Mesothelial cell of epicardium (in vitro differentiated cells): ENCODE data around the gene PROKR1. TPM values are rescaled to one million over a fixed set of nuclear protein-coding genes. Genes with fewer than 3 reads are reported as not detected.

Experiments
- DNase-seq, 2 experiments: peaks; one replicate each; pipeline ENCODE4 v3.0.0; 2021; ENCODE audit warnings: low spot score in 2 of 2; ENCODE audit not compliant: unreplicated experiment in 2 of 2
- H3K27ac Mint-ChIP-seq: 2 replicates; pipeline ENCODE4 v1.8.0; 2021; ENCODE audit warnings: mixed read lengths
- H3K27me3 Mint-ChIP-seq: 2 replicates; pipeline ENCODE4 v1.8.0; 2021; ENCODE audit warnings: low read depth, mixed read lengths
- H3K36me3 Mint-ChIP-seq: 2 replicates; pipeline ENCODE4 v1.8.0; 2021; ENCODE audit warnings: mixed read lengths
- H3K4me1 Mint-ChIP-seq: 2 replicates; pipeline ENCODE4 v1.8.0; 2021; ENCODE audit warnings: mixed read lengths
- H3K4me3 Mint-ChIP-seq: 2 replicates; pipeline ENCODE4 v1.8.0; 2021; ENCODE audit warnings: mild to moderate bottlenecking, moderate library complexity, mixed read lengths
- H3K9me3 Mint-ChIP-seq: 2 replicates; pipeline ENCODE4 v1.8.0; 2021; ENCODE audit warnings: mixed read lengths
- total RNA-seq: library from RNA; stranded (reverse); gene quantifications from 3 replicates; pipeline ENCODE4 v1.2.1, GENCODE V29; 2021
- TF ChIP-seq, protein P1 (sequence below): fragments of 200-600 bp; sonication (generic); IDR thresholded peaks from one replicate; pipeline ENCODE4 v1.5.0; 2021; ENCODE audit warnings: antibody characterized with exemption; ENCODE audit not compliant: unreplicated experiment

Gene PROKR1
- total RNA-seq, 1 donor from 2014 or later = 0.09 TPM

GRCh38 chr2:68604077-68604476 lies 39.3 kb upstream of the PROKR1 start:
- no peak for DNase-seq
- Mint-ChIP-seq H3K27me3 (no peaks in the 10 kb centered on the region), H3K27ac (no peak overlapping the region), H3K4me1 (no peaks in the 10 kb centered on the region), H3K9me3 (peaks cover 59% of the 10 kb centered on the region), H3K4me3 (no peak overlapping the region), H3K36me3 (no peaks in the 10 kb centered on the region)
- TF ChIP-seq, protein P1, sequence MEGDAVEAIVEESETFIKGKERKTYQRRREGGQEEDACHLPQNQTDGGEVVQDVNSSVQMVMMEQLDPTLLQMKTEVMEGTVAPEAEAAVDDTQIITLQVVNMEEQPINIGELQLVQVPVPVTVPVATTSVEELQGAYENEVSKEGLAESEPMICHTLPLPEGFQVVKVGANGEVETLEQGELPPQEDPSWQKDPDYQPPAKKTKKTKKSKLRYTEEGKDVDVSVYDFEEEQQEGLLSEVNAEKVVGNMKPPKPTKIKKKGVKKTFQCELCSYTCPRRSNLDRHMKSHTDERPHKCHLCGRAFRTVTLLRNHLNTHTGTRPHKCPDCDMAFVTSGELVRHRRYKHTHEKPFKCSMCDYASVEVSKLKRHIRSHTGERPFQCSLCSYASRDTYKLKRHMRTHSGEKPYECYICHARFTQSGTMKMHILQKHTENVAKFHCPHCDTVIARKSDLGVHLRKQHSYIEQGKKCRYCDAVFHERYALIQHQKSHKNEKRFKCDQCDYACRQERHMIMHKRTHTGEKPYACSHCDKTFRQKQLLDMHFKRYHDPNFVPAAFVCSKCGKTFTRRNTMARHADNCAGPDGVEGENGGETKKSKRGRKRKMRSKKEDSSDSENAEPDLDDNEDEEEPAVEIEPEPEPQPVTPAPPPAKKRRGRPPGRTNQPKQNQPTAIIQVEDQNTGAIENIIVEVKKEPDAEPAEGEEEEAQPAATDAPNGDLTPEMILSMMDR = no peak

DNA sequence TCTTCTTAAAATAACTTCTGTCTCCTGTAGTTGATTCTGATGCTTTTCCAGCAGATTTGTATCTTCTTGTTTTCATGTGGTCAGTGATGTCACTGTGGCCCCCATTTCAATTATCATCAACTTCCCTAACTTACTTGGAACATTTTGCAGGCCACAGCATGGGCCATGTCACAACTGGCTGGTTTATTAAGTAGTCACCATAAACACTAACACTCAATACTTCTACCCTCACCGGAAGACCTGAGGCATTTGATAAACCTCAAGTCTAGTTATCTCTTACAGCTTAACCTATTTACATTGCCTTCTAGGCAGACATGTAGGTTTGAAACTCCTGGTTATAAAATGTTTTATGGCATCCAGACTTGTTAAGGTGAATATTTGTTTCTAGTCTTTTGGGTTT lies 37.4 kb upstream of the PROKR1 start:
- H3K36me3 Mint-ChIP-seq = no peaks in the 10 kb centered on the region
- H3K27me3 Mint-ChIP-seq = no peaks in the 10 kb centered on the region
- no peak overlapping the region for H3K4me3 Mint-ChIP-seq

GRCh38 chr2:68606759-68607158 lies 36.6 kb upstream of the PROKR1 start:
- Mint-ChIP-seq H3K9me3 (peaks cover 61% of the 10 kb centered on the region), H3K4me3 (no peak overlapping the region), H3K4me1 (no peaks in the 10 kb centered on the region)

More for the DNA sequence above, 37.4 kb upstream of the PROKR1 start:
- no peaks in the 10 kb centered on the region for H3K4me1 Mint-ChIP-seq
- H3K9me3 Mint-ChIP-seq = peaks cover 63% of the 10 kb centered on the region
- TF ChIP-seq, protein P1 = no peak
- H3K27ac Mint-ChIP-seq = no peak overlapping the region
- DNase-seq = no peak

GRCh38 chr2:68607837-68608236 lies 35.5 kb upstream of the PROKR1 start:
- no peaks in the 10 kb centered on the region for H3K4me1 Mint-ChIP-seq
- DNase-seq = no peak
- TF ChIP-seq, protein P1 = no peak
- peaks cover 56% of the 10 kb centered on the region for H3K9me3 Mint-ChIP-seq
- no peak overlapping the region for H3K4me3 Mint-ChIP-seq
- no peak overlapping the region for H3K27ac Mint-ChIP-seq
- H3K27me3 Mint-ChIP-seq = no peaks in the 10 kb centered on the region
- no peaks in the 10 kb centered on the region for H3K36me3 Mint-ChIP-seq

More at GRCh38 chr2:68606759-68607158, 36.6 kb upstream of the PROKR1 start:
- Mint-ChIP-seq H3K36me3 (no peaks in the 10 kb centered on the region), H3K27ac (no peak overlapping the region), H3K27me3 (no peaks in the 10 kb centered on the region)
- TF ChIP-seq, protein P1 = no peak
- no peak for DNase-seq

DNA sequence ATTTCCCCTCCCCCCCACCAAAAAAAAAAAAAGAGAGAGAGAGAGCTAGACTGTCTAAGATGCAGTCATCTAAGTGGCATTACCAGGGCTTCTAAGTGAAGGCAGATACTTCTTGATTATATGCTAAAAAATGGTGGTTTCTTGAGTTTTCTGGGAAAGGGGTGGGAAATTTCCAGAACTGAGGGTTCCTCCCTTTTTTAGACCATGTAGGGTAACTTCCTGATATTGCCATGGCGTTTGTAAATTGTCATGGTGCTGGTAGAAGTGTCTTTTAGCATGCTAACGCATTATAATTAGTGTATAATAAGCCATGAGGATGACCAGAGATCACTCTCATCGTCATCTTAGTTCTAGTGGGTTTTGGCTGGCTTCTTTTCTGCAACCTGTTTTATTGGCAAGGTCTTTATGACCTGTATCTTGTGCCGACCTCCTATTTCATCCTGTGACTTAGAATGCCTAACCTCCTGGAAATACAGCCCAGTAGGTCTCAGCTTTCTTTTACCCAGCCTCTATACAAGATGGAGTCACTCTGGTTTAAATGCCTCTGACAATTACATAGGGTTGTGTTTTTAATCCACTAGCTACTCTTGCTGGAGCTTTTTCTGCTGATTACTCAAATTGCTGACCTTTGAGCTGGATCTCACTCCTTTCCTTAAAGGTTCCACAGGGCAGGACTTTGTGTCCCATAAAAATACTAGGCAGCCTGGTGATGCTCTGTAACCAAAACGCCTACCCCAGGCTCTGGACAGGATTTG lies 30.4 kb upstream of the PROKR1 start:
- TF ChIP-seq, protein P1 = no peak
- Mint-ChIP-seq H3K4me3 (no peak overlapping the region), H3K9me3 (peaks cover 43% of the 10 kb centered on the region), H3K27ac (no peak overlapping the region), H3K4me1 (no peaks in the 10 kb centered on the region), H3K36me3 (no peaks in the 10 kb centered on the region), H3K27me3 (no peaks in the 10 kb centered on the region)
- DNase-seq = no peak
